ENCODE data around the gene GPC6.

GPC6 gene

DNA sequence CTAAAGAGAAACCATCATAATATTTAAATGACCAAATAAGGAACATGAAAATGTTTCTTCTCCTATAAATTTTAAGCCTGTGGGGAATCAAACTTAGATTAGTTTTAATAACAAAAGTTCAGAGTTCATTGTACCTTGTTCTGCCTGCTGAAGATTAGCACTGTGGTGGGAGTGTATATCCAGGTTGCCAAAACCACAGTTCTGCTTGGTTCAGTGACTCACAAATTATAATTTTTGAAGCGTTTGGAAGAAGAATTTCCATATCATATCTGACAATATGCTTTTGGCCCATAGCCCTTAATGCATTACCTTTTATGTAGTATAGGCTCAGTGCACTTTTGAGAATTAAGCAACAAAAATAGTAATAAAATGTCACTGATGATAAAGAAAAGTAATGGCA, 545.2 kb downstream of the GPC6 start:
- TF ChIP-seq, protein P1, sequence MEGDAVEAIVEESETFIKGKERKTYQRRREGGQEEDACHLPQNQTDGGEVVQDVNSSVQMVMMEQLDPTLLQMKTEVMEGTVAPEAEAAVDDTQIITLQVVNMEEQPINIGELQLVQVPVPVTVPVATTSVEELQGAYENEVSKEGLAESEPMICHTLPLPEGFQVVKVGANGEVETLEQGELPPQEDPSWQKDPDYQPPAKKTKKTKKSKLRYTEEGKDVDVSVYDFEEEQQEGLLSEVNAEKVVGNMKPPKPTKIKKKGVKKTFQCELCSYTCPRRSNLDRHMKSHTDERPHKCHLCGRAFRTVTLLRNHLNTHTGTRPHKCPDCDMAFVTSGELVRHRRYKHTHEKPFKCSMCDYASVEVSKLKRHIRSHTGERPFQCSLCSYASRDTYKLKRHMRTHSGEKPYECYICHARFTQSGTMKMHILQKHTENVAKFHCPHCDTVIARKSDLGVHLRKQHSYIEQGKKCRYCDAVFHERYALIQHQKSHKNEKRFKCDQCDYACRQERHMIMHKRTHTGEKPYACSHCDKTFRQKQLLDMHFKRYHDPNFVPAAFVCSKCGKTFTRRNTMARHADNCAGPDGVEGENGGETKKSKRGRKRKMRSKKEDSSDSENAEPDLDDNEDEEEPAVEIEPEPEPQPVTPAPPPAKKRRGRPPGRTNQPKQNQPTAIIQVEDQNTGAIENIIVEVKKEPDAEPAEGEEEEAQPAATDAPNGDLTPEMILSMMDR (IDR thresholded peaks at IDR 0.05; ENCODE audit: low read depth, low read length): no peak
- TF ChIP-seq POLR2A (IDR thresholded peaks at IDR 0.05; ENCODE audit: extremely low read depth, insufficient read length) (no peak), MAX (IDR thresholded peaks at IDR 0.05; ENCODE audit: low read depth, low read length) (no peak), MYC (IDR thresholded peaks at IDR 0.05; ENCODE audit: low read depth, low read length) (no peak)
- H3K4me3 ChIP-seq (ENCODE audit: low read depth, low read length): no peak overlapping the region
- DNase-seq (ENCODE audit: low read depth): no peak

- no peak overlapping the region for H3K4me3 ChIP-seq (ENCODE audit: low read depth, low read length)
- TF ChIP-seq POLR2A (IDR thresholded peaks at IDR 0.05; ENCODE audit: extremely low read depth, insufficient read length) (no peak), MAX (IDR thresholded peaks at IDR 0.05; ENCODE audit: low read depth, low read length) (no peak), MYC (IDR thresholded peaks at IDR 0.05; ENCODE audit: low read depth, low read length) (no peak)
- TF ChIP-seq, protein P1 (IDR thresholded peaks at IDR 0.05; ENCODE audit: low read depth, low read length): no peak
- no peak for DNase-seq (ENCODE audit: low read depth)
These were observed 547.9 kb downstream of the GPC6 start for GRCh38 chr13:93774506-93774905.

DNA sequence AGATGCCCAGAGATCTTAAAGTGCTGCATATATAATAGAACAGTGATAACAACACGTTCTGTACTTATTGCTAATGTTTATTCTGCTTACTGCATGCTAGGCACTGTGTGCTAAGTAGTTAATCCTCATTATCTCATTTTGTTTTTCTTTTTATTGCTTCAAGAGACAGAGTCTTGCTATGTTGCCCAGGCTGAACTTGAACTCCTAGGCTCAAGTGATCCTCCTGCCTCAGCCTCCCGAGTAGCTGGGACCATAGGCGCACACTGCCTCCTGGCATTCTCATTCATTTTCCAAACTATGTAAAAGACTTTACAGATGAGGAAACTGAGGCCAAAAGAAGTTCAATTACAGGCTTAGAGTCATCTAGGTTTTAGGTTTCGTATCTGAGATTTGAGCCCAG, 548.4 kb downstream of the GPC6 start:
- H3K4me3 ChIP-seq (ENCODE audit: low read depth, low read length): no peak overlapping the region
- TF ChIP-seq, protein P1 (IDR thresholded peaks at IDR 0.05; ENCODE audit: low read depth, low read length): no peak
- no peak for TF ChIP-seq POLR2A (IDR thresholded peaks at IDR 0.05; ENCODE audit: extremely low read depth, insufficient read length)
- no peak for TF ChIP-seq MAX (IDR thresholded peaks at IDR 0.05; ENCODE audit: low read depth, low read length)
- TF ChIP-seq MYC (IDR thresholded peaks at IDR 0.05; ENCODE audit: low read depth, low read length): no peak
- no peak for DNase-seq (ENCODE audit: low read depth)

DNA sequence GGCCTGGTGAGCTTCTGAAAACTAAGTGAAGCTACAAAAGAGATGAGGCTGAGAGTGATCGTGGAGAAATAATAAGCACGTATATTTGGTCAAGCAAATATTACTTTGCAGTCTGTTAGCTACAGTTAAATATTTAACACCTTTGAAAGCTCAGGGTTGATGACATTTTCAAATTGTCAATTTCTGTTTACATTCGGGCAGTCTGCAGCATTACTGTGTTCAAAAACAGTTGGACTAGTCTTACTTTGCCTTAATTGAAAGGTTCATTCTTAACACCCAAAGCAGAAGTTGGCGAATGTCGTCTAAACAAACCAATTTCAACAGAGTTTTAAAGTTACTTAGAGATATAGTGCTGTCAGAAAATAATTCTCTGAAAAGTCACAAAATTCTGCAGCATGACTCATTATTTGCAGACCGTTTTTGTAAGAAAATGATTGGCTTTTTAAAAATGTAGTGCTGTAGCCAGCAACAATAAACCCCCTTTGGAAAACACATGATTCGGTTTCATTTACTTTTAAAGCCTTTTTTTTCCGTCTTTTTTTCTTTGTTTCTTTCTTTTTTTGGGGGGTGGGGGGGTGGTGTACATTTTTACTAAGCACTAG, 549.0 kb downstream of the GPC6 start:
- DNase-seq (ENCODE audit: low read depth): no peak
- TF ChIP-seq MYC (IDR thresholded peaks at IDR 0.05; ENCODE audit: low read depth, low read length): no peak
- no peak for TF ChIP-seq POLR2A (IDR thresholded peaks at IDR 0.05; ENCODE audit: extremely low read depth, insufficient read length)
- no peak overlapping the region for H3K4me3 ChIP-seq (ENCODE audit: low read depth, low read length)

GRCh38 chr13:93776936-93777335, 550.3 kb downstream of the GPC6 start:
- DNase-seq (ENCODE audit: low read depth): no peak
- H3K4me3 ChIP-seq (ENCODE audit: low read depth, low read length): no peak overlapping the region
- TF ChIP-seq MYC (IDR thresholded peaks at IDR 0.05; ENCODE audit: low read depth, low read length) (no peak), POLR2A (IDR thresholded peaks at IDR 0.05; ENCODE audit: extremely low read depth, insufficient read length) (no peak), MAX (IDR thresholded peaks at IDR 0.05; ENCODE audit: low read depth, low read length) (no peak)
- TF ChIP-seq, protein P1 (IDR thresholded peaks at IDR 0.05; ENCODE audit: low read depth, low read length): no peak

DNA sequence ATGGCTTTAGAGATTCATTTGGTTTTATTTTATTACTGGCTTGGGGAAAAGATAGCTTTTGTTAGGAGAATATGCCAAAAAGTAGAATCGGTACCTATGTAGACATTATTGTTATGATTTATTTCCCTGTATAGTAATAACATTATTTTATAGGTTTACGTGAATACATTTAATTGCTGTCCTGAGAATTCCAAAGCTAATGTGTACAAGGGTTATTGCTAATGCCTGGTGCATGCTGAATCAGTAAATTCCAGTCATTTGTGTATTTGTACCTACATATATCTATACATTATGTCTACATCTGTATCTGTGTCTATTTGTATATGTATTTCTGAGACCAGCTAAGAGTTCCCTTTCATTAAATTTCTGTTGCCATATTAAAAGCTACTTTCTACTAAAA, 550.9 kb downstream of the GPC6 start:
- DNase-seq (ENCODE audit: low read depth): no peak
- no peak overlapping the region for H3K4me3 ChIP-seq (ENCODE audit: low read depth, low read length)
- no peak for TF ChIP-seq MYC (IDR thresholded peaks at IDR 0.05; ENCODE audit: low read depth, low read length)
- no peak for TF ChIP-seq MAX (IDR thresholded peaks at IDR 0.05; ENCODE audit: low read depth, low read length)
- no peak for TF ChIP-seq POLR2A (IDR thresholded peaks at IDR 0.05; ENCODE audit: extremely low read depth, insufficient read length)
- TF ChIP-seq, protein P1 (IDR thresholded peaks at IDR 0.05; ENCODE audit: low read depth, low read length): no peak

Measured in NB4 (cell line).